PFSK-1 (cell line): ENCODE measurements around the gene ST6GALNAC2.

ENCODE experiments used
- FOXP2 ChIP-seq: optimal IDR thresholded peaks from 2 replicates; pipeline ENCODE3; 2011; ENCODE audit warnings: borderline replicate concordance, control low read depth, inconsistent platforms; ENCODE audit not compliant: insufficient read depth; ENCODE audit errors: extremely low read length, extremely low read depth
- POLR2AphosphoS5 ChIP-seq: IDR thresholded peaks from 2 replicates; pipeline ENCODE4 v1.6.1; 2012; ENCODE audit warnings: low read depth, mild to moderate bottlenecking, control low read depth, low read length, moderate library complexity
- SIN3A ChIP-seq: IDR thresholded peaks from 2 replicates; pipeline ENCODE4 v1.6.1; 2012; ENCODE audit warnings: mild to moderate bottlenecking, low read length, moderate library complexity, borderline replicate concordance; ENCODE audit not compliant: insufficient read depth
- TAF1 ChIP-seq: IDR thresholded peaks from 2 replicates; pipeline ENCODE4 v1.6.1; 2012; ENCODE audit warnings: low read length, control low read depth, borderline replicate concordance; ENCODE audit not compliant: insufficient read depth
- TF ChIP-seq, protein P1 (sequence below), 2 experiments: IDR thresholded peaks; 2 replicates each; pipeline versions ENCODE4 v1.6.1 to v1.8.0; 2011 to 2012; ENCODE audit warnings: low read depth in 2 of 2, low read length in 2 of 2, control low read depth in 1 of 2, inconsistent platforms in 1 of 2, mild to moderate bottlenecking in 1 of 2, moderate library complexity in 1 of 2; ENCODE audit not compliant: insufficient read depth in 1 of 2

Gene ST6GALNAC2

DNA sequence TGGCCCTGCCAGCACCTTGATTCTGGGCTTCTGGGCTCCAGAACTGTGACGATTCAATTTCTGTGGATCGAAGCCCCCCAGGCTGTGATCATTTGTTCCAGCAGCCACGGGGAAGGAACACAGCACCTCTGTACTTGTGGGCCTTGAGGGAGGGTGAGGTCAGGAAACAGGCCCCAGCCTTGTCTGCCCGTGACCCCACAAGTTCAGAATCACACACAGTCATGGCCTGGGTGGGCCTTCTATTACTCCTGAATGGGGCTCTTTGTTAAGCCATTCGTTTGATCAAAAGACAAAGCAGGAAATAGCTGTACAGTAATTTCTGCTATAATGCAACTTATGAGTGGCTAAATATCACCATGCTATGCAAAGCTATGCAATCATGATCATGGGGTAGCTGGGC, 10.1 kb downstream of the ST6GALNAC2 start:
- TF ChIP-seq POLR2AphosphoS5 = no peak

DNA sequence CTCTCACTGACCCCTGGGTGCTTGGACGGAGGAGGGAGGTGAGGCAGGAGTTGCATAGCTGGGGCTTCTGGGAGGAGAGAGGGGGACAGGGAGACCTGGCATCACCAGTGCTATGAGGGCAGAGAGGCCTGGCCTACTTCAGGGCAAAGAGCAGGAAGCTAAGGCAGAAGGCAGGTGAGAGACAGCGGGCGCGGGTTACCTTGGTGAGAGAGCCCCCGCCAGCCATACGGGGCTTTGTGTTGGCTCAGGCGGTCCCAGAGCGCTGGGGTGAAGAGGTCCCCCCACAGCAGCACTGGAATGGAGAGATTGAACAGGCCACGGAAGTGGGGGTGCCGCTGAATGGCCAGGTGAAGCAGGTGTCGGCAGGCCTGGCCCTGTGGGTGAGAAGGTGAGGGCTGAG, 11.5 kb downstream of the ST6GALNAC2 start:
- TF ChIP-seq SIN3A = no peak
- TF ChIP-seq POLR2AphosphoS5 = no peak
- TF ChIP-seq TAF1 = no peak
- TF ChIP-seq, protein P1, sequence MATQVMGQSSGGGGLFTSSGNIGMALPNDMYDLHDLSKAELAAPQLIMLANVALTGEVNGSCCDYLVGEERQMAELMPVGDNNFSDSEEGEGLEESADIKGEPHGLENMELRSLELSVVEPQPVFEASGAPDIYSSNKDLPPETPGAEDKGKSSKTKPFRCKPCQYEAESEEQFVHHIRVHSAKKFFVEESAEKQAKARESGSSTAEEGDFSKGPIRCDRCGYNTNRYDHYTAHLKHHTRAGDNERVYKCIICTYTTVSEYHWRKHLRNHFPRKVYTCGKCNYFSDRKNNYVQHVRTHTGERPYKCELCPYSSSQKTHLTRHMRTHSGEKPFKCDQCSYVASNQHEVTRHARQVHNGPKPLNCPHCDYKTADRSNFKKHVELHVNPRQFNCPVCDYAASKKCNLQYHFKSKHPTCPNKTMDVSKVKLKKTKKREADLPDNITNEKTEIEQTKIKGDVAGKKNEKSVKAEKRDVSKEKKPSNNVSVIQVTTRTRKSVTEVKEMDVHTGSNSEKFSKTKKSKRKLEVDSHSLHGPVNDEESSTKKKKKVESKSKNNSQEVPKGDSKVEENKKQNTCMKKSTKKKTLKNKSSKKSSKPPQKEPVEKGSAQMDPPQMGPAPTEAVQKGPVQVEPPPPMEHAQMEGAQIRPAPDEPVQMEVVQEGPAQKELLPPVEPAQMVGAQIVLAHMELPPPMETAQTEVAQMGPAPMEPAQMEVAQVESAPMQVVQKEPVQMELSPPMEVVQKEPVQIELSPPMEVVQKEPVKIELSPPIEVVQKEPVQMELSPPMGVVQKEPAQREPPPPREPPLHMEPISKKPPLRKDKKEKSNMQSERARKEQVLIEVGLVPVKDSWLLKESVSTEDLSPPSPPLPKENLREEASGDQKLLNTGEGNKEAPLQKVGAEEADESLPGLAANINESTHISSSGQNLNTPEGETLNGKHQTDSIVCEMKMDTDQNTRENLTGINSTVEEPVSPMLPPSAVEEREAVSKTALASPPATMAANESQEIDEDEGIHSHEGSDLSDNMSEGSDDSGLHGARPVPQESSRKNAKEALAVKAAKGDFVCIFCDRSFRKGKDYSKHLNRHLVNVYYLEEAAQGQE (IDR thresholded peaks at IDR 0.05; ENCODE audit: insufficient read depth in 1 of 2, low read depth in 2 of 2, low read length in 2 of 2) = no peak
- no peak for TF ChIP-seq FOXP2

DNA sequence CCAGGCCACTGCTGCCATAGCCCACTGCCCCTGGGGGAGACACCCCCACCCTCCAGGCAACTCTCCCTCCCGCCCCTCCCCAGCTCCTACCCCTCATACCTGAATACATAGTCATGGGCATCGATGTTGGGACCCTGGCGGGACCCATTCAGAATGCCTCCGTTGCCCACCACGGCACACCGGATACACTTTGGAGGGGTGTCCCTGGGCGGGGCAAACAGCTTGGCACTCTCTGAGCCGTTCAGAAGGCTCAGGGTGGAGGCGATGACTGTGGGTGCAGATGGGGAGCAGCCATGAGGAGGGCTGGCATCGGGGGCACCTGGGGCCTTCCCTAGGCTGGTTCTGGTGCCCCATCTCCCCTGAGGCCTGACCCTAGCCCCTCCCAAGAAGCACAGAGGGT, 12.6 kb downstream of the ST6GALNAC2 start:
- TF ChIP-seq SIN3A = no peak
- no peak for TF ChIP-seq TAF1
- no peak for TF ChIP-seq FOXP2
- TF ChIP-seq, protein P1 (IDR thresholded peaks at IDR 0.05; ENCODE audit: insufficient read depth in 1 of 2, low read depth in 2 of 2, low read length in 2 of 2) = no peak
- TF ChIP-seq POLR2AphosphoS5 = no peak

DNA sequence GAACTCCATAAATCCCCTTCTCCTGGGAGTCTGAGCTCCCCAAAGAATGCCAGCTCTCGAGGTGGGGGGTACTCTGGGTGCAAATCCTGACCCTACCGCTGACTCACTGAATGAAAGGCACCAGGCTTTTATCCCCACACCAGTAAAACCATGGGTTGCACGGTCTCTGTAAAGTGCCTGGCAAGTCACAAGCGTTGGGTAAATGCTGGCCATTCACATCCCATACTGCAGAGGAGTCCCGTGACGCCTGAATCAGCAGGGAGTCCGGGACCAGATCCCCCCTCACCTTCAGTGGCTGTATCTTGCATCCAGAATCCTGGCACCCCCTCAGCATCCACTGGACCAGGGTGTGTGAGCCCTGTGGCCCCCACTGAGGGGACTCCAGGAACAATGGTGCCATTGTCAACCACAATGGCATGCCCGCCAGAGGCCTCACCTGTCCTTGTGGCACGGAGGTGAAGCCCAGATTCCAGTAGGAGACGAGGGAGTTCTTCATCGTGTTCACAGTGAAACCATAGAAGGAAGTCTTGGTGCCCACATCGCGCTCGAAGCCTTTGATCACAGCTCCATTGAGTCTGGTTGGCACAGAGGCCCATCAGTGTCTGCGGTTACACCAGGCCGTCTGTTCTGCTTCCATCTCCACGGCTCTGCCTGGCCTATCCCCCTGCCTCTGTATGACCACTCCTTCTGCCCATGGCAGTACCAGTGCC, 13.3 kb downstream of the ST6GALNAC2 start:
- TF ChIP-seq POLR2AphosphoS5 (no peak), SIN3A (no peak), FOXP2 (no peak), TAF1 (no peak)
- TF ChIP-seq, protein P1 (IDR thresholded peaks at IDR 0.05; ENCODE audit: insufficient read depth in 1 of 2, low read depth in 2 of 2, low read length in 2 of 2) = no peak

DNA sequence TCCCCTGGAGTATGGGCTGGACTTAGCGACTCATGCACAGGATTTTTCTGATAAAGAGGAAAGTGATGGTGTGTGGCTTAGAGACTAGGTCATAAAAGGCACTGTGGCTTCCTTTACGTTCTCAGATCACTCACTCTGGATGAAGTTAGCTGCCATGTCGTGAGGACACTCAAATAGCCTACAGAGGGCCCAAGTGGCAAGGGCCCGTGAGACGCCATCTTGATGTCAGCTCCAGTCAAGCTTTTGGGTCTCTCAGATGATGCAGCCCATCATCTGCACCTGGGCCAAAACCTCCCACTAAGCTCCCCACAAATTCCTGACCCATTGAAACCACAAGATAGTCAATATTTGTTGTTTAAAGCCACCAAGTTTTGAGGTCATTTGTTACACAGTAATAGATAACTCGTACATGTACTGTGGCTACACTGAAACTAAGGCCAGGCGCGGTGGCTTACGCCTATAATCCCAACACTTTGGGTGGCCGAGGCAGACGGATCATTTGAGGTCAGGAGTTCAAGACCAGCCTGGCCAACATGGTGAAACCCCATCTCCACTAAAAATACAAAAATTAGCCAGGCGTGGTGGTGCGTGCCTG, 14.7 kb downstream of the ST6GALNAC2 start:
- TF ChIP-seq SIN3A = no peak
- TF ChIP-seq, protein P1 (IDR thresholded peaks at IDR 0.05; ENCODE audit: insufficient read depth in 1 of 2, low read depth in 2 of 2, low read length in 2 of 2) = no peak
- no peak for TF ChIP-seq TAF1
- TF ChIP-seq FOXP2 = no peak
- no peak for TF ChIP-seq POLR2AphosphoS5
